NK-92 (cell line): Measurements from ENCODE around the gene SIRT7.
"Not testable (repeated sequence)": the region's sequence is repeated elsewhere in the genome, so short reads cannot be mapped to it uniquely, and the experiment has no call there.

Experiments
- DNase-seq: peaks from one replicate; lab custom pipeline; 2025; ENCODE audit not compliant: unreplicated experiment; lab: John Stamatoyannopoulos, UW

The SIRT7 gene

GRCh38 chr17:81921537-81921862, 3.5 kb upstream of the SIRT7 start:
- no peak for DNase-seq

DNA sequence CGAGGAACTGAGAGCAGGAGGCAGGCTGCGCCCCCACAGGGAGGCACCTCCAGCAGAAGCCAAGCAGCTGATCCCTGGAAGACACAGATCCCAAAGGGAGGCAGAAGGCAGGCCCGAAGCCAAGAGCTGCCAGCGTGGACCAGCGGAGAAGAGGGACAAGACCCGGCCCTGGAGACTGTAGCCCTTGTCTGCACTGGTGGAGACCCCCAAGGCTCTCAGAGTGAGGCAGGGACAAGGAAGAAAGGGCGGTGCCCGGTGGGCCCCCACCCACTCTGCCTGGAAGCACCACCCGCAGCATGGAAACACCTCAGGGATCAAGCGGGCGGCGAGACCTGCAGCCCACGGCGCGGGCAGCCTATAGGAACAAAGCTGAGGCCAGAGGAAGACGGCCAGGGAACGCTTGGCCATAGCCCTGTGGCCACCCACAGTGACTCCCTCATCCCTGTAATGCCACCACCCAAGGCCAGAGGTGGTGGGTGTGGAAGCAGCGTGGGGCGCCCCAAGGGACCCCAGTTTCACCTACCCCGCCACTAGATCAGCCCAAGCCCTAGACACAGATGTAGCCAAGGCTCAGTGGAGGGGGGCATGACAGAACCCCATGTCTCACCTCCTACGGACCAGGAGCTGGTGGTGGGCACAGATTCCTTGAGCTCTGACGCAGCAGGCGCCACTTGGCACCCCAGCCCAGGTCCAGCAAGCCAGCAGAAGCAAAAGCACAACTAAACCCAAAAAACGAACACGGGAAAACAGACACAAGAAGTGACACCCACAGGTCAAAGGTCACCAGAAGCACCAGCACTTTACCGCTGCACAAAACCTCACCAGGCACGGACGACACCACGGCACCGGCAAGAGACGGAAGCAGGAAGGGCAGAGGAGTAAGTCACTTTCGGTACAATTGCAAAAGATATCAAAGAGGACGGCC, 2.9 kb upstream of the SIRT7 start:
- no peak for DNase-seq

DNA sequence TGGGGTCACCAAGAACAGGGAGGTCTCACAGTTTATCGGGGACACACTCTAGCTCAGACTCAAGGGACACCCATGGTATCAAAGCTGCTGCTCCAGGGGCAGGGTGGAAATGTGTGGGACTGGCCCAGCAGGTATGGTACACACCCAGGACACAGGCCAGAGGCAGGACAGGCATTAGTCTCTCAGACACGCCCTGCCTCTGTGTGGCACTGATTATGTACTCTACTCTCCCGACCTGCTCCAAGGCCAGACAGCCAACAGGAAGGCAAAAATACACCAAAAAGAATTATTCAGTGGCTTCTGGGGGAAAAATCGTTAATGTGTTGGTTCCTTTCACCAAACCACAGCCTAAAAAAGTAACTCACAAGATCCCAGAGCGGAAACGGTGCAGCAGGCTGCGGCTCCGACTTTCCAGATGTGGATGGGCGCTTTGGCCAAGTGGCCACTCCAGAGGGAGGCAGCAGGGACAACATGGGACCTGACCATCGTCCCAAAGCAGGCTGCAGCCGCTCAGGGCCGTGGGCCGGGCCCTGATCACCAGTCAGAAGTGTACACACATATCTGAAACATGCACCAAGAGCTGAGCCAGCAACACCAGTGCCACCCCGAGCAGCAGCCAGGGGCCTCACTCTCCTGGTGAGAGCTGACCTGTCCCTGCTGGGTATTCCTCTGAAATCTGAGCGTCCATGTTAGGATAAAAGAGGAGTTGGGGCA, 1.0 kb upstream of the SIRT7 start:
- DNase-seq = no peak

- DNase-seq = not testable (repeated sequence)
Observed at GRCh38 chr17:81918333-81918669, 325 bp upstream of the SIRT7 start.

- DNase-seq = no peak
Observed at GRCh38 chr17:81916234-81917001, 1.6 kb downstream of the SIRT7 start.

DNA sequence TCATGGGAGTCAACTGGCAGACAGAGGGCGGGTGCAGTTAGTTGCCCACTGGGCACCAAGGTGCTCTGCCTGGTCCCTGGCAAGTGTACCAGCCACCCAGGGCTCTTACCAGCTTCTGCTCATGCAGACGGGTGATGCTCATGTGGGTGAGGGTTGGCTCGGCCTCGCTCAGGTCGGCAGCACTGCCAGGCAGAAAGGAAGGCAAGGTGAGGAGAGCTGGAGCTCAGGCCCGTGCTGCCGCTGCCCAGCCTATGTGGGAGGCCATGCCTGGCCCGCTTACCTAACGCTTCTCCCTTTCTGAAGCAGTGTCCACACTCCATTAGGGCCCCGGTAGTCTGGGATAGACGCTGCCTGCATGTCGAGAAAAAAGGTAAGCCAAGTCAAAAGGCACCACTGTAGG, 2.6 kb downstream of the SIRT7 start:
- no peak for DNase-seq

DNA sequence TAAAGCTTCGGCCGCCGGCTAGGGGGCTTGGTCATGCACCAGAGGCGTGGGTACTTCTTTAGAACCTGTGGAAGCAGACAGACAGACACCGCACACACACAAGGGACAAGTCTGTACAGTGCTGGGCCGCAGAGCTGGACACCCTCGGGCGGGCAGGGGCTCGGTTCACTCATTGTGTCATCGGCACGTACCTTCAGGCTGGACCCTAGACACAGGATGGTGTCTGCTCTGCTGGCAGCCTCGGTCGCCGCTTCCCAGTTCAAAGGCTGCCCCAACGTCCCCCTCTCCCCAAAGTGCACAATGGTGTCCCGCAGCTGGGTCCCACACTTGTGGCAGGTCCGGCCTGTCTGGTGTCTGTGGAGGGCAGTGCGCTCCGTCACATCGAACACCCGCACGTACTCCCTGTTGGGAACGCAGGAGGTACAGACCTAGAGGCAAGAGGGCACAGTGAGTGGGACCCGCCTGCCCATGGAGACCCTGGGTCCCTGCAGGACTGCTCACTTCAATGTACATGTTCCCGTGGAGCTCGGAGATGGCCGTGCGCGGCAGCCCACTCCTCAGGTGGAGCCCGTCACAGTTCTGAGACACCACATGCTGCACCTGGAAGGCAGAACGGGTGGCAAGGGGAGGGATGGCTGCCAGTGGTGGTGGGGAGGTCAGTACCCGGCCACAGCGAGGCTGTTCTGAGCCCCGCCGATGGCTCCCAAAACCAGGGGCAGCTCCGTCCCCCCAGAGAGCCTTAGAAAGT, 3.7 kb downstream of the SIRT7 start:
- DNase-seq = no peak

DNA sequence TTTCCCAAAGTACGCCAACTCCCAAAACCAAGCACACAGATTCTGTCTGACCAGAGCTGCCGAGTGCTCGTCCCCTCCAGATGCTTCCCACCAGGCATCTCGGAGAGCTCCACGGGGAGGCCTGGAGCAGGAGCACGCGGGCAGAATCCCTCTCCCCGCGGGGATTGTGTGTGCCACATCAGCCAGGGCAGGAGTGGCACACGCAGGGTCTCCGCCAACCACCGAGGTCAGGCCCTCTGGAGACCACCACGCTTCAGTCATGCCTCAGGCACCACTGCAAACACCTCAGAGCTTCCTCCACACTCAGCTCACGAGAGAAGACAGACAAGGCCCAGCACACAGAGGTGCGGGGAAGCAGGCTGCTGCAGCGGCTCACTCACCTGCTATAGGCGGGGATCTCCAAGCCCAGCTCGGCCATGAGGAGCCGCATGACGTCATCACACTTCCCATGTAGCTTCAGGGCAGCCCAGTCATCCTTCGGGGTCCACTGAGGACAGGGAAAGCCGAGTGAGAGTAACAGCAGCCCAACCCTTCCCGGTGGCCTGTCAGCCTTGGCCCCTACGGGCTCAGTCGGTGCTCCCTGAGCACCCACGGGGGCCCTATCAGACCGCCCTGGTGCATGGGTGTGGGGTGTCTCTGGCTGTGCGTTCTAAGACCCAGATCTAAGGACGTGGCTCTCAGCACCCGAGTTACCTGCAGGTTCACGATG, 4.4 kb downstream of the SIRT7 start:
- no peak for DNase-seq

DNA sequence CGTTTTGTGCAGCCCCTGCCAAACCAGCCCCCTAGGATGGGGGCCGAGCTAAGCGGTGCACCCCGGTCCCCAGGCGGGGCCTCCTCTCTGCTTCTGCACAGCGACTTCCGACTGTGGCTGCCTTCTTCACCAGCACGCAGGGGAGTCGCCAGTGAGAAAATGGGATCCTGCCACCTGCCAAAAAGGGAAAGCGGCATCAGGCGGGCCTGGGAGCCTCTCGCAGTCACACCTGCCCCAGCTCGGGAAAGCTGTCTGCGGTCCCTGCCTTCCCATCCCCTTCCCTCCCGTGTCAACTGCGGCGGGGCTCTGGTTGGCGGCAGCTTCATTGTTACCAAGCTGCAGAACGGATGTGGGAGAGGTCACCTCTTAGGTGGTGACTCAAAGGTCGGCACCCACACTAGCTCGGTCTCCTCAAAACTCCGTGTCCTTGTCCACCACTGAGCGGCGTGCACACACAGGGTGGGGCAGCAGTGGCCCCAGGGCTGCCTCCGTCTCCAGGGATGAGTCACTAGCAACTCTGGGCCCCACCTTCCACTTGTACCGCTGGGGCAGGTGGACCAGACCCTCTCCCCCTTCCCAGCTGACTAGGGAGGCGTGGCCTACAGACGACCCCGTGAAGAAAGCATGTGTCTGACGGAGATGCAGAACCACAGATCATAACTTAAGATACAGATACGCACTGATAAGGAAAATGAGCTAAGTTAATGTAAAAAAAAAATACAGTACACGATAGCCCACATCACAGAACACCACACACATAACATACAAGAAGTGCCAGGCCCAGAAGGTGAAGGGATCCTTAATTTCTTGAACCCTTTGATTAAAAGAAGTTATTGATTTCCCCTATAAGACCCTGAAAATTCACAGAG, 5.3 kb downstream of the SIRT7 start:
- no peak for DNase-seq

DNA sequence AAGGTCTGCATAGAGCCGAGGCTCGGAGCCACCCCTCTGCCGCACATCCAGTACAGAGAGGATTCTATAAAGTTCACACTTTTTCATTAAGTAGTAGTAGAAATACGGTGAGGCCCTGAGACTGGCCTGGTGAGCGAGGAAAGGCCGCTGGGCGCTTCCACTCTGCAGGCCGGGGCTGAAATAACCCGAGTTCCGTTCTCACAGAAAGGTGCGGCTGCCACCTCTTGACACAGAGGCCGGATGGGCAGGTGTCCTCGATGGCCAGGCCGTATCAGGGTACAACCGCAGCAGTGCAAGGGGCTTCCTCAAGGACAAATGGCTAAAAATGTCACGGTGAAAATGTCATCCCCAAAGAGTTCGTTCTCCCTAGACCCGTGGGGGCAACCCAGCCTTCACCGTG, 6.0 kb downstream of the SIRT7 start:
- DNase-seq = no peak

- peak; percentile 58 for DNase-seq
Observed at GRCh38 chr17:81911277-81911961, 6.6 kb downstream of the SIRT7 start, which contains the start of gene PCYT2. PCYT2 (minus strand) TSS chr17:81911399; CDS start chr17:81911355, 44 bp downstream.

GRCh38 chr17:81910840-81911276, 7.1 kb downstream of the SIRT7 start:
- no peak for DNase-seq

DNA sequence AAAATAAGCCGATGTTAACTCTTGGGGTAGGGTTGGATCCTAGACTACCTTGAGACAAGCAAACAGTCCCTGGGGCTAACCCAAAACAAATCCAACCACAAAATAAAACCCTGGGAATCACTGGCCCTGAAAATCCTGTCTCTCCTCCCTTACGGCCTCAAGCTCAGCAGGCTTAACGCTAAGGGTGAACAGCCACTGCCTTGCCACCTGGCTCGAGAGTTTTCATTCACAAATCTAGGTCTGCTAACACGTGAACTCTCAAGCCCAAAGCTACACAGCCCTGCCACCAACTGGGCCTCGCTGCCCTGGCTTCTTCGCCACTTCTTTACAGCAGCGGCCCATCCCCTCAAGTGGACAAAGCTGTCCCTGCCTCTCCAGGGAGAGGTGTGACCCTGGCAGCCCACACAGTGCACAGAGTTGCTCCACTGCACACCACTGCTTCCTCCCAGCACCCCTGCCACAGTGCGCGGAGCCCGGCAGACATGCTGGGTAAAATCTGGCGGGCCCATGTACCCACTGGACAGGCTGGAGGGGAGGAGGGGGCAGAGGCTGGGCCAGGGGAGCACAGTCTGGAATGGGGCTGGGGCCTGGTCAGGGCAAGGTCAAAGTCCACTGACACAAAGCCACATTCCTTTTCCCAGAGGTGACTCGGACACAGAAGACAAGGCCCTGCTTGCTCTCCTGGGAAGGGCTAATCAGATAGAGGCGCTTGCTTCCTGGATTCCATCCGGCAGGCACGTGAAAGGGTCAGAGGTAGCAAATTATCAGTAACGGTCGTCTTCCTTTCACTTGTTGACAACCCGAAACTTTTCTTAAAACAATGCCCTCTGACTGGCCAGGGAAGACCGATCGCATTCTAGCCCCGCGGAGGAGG, 7.8 kb downstream of the SIRT7 start:
- no peak for DNase-seq

DNA sequence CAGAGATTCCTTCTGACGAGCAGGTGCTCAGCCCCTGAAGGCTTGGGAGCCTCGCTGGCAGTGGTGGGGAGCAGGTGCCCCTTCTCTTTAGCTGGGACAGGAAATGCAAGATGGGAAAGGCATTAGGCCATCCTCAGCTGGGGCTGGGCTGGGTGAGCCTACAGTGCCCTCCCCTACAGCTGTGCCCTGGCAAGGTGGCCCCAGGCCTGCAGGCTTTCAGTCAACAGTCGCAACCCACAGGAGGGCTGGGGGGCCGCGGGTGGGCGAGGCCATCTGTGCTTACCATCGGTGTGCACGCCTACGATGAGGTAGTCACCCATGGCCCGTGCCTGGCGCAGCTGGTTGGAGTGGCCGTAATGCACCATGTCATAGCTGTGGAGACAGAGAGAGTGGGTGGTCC, 8.7 kb downstream of the SIRT7 start:
- DNase-seq = no peak

- DNase-seq = no peak
Observed at GRCh38 chr17:81908793-81909192, 9.2 kb downstream of the SIRT7 start.

DNA sequence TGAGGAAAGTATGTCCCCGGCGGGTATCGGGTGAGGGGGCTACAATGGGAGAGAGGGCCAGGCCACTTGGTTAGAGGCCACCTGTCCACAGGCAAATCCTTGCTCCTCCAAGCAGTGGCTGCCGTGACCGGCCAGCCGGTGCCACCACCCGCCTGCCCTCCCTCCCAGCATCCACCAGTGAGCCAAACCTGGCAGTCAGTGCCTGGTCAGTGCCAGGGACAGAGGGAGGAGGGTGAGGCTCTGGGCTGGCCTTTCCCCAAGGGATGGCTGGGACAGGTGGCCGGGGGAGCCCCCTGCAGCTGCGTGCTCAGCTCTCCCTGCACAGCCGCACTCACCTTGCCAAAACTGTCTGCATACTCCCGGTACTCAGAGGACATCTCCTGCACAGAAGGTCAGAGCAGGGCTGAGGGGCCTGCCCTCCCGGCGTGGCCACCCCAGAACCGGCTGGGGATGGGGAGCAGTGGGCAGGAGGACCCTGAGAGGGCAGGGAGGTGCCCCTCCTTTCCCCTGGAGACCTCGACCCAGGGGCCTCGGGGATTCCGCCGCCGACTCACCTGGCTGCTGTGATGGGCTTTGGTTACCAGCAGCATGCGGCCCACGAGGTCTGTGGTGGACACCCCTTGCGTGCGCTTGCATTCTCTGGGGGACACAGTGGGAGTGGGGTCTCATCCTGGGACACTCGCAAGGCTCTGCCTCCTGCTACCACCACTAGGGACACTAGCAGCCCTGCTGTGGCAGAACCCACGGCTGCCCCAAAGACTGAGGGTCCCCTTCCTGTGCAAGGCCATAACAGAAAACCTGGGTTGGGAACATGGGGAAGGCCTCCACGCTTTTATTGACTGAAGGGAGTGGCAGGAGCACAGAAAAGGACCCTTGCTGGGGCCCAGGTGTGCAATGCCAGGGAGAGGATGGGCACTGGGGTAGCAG, 10.5 kb downstream of the SIRT7 start:
- DNase-seq = no peak
